Upper lobe of right lung (tissue), 1 donor: ENCODE data around the gene SLC46A3. TPM values are rescaled to one million over a fixed set of nuclear protein-coding genes. Genes with fewer than 3 reads are reported as not detected.

Experiments
- ATAC-seq: fragments of 200-7000 bp; cut with Tn5 transposase; one replicate; pipeline ENCODE4 v1.9.1; 2020; ENCODE audit warnings: mild to moderate bottlenecking, moderate library complexity
- DNase-seq: peaks from one replicate; pipeline ENCODE4 v3.0.0-alpha.2; 2020
- H3K27ac ChIP-seq: fragments of 200-600 bp; one replicate; pipeline ENCODE4 v1.8.0; 2022
- H3K27me3 ChIP-seq: fragments of 200-600 bp; one replicate; pipeline ENCODE4 v1.8.0; 2022; ENCODE audit warnings: mild to moderate bottlenecking
- H3K36me3 ChIP-seq: fragments of 200-600 bp; one replicate; pipeline ENCODE4 v1.8.0; 2022
- H3K4me1 ChIP-seq: fragments of 200-600 bp; one replicate; pipeline ENCODE4 v1.8.0; 2022
- H3K4me3 ChIP-seq: fragments of 200-600 bp; one replicate; pipeline ENCODE4 v1.8.0; 2022; ENCODE audit warnings: mild to moderate bottlenecking
- H3K9me3 ChIP-seq: fragments of 200-600 bp; one replicate; pipeline ENCODE4 v1.8.0; 2022
- CTCF ChIP-seq: fragments of 200-600 bp; IDR thresholded peaks from one replicate; pipeline ENCODE4 v1.8.0; 2022; ENCODE audit warnings: antibody characterized with exemption
- intact Hi-C: fragments of 100-400 bp; cut with DNase I; formaldehyde crosslinking; loops from one replicate; pipeline ENCODE4 v1.11.0; 2022
- long read RNA-seq: library from polyadenylated mRNA; unstranded; transcript quantifications from one replicate; pipeline ENCODE4 v2.0.0, GENCODE V29; 2021
- total RNA-seq: library from RNA; stranded (reverse); fragmentation: NEBNext Ultra II Directional; extraction: Animal tissue kit (Norgen Biotek cat#: 25700); gene quantifications from one replicate; pipeline ENCODE4 v1.2.1, GENCODE V29; 2021
- donor health status: DM: no; HTN: yes; CAD: no; lungs with severe emphysema.

Gene SLC46A3
- 20.2 TPM for total RNA-seq
- long read RNA-seq, transcript SLC46A3-202 (7 exons, 2,121 nt), result minor isoform, 5 of 46 reads
- long read RNA-seq, transcript SLC46A3-201 (6 exons, 3,173 nt), result major isoform, 37 of 46 reads
- long read RNA-seq, partial matches to known transcripts, result 1 of 46 reads
- long read RNA-seq, other reads (novel, unspliced or antisense), result 3 of 46 reads

- Histone ChIP-seq H3K27me3 (no peaks in the 10 kb centered on the region), H3K4me3 (peak within 1 kb of the TSS; percentile 73), H3K9me3 (no peaks in the 10 kb centered on the region), H3K4me1 (peaks cover 24% of the 10 kb centered on the region), H3K36me3 (no peaks in the 10 kb centered on the region), H3K27ac (peak within 1 kb of the TSS; percentile 98)
- intact Hi-C loops, result no loop called here
- TF ChIP-seq CTCF, result peak; percentile 28
- peak; percentile 99 for ATAC-seq
- peak; percentile 99 for DNase-seq
Observed at GRCh38 chr13:28718543-28719226, at the start of gene SLC46A3. Gene SLC46A3 (minus strand): TSS chr13:28718970. CDS start chr13:28717998, 972 bp downstream.

- Histone ChIP-seq H3K9me3 (peaks cover 2% of the 10 kb centered on the region), H3K36me3 (no peaks in the 10 kb centered on the region), H3K27me3 (no peaks in the 10 kb centered on the region), H3K27ac (no peak overlapping the region), H3K4me3 (no peak overlapping the region), H3K4me1 (no peaks in the 10 kb centered on the region)
- intact Hi-C loops, result no loop called here
- TF ChIP-seq CTCF, result no peak
- DNase-seq, result no peak
- no peak for ATAC-seq
Observed at GRCh38 chr13:28763887-28764286, 45.1 kb upstream of the SLC46A3 start.

- no peak for ATAC-seq
- no peak for TF ChIP-seq CTCF
- intact Hi-C loops, result no loop called here
Observed at GRCh38 chr13:28761586-28761985, 42.8 kb upstream of the SLC46A3 start.

GRCh38 chr13:28755546-28755870, 36.7 kb upstream of the SLC46A3 start:
- no peaks in the 10 kb centered on the region for H3K27me3 ChIP-seq
- ATAC-seq, result no peak
- H3K9me3 ChIP-seq, result peaks cover 8% of the 10 kb centered on the region
- DNase-seq, result no peak
- peaks cover 31% of the 10 kb centered on the region for H3K4me1 ChIP-seq
- H3K36me3 ChIP-seq, result no peaks in the 10 kb centered on the region
- peak overlapping the region; percentile 28 for H3K4me3 ChIP-seq
- peak overlapping the region; percentile 75 for H3K27ac ChIP-seq
- intact Hi-C loops, result no loop called here
- no peak for TF ChIP-seq CTCF

More at GRCh38 chr13:28761586-28761985, 42.8 kb upstream of the SLC46A3 start:
- H3K27me3 ChIP-seq, result no peaks in the 10 kb centered on the region
- H3K36me3 ChIP-seq, result no peaks in the 10 kb centered on the region
- DNase-seq, result no peak
- no peak overlapping the region for H3K27ac ChIP-seq
- H3K4me1 ChIP-seq, result no peaks in the 10 kb centered on the region
- no peak overlapping the region for H3K4me3 ChIP-seq
- peaks cover 8% of the 10 kb centered on the region for H3K9me3 ChIP-seq

GRCh38 chr13:28754698-28755545, 36.2 kb upstream of the SLC46A3 start:
- peak overlapping the region; percentile 75 for H3K27ac ChIP-seq
- DNase-seq (no peak), ATAC-seq (peak; percentile 78)
- peak overlapping the region; percentile 28 for H3K4me3 ChIP-seq
- TF ChIP-seq CTCF, result peak; percentile 40
- H3K27me3 ChIP-seq, result no peaks in the 10 kb centered on the region
- H3K36me3 ChIP-seq, result no peaks in the 10 kb centered on the region
- H3K4me1 ChIP-seq, result peaks cover 34% of the 10 kb centered on the region
- intact Hi-C loops, result no loop called here
- peaks cover 8% of the 10 kb centered on the region for H3K9me3 ChIP-seq
